Measurements from ENCODE around the gene CTNNA3.
A peak's percentile ranks its signal among the peaks of the same experiment; 100 is the strongest.

Gene CTNNA3

GRCh38 chr10:66228887-66229286 is 1467.1 kb downstream of the CTNNA3 start:
- no peak for DNase-seq (ENCODE audit: low read depth, low spot score)

- no peak for DNase-seq (ENCODE audit: low read depth, low spot score)
Observed at GRCh38 chr10:66223656-66224055, 1472.3 kb downstream of the CTNNA3 start.

GRCh38 chr10:66222462-66223046 is 1473.4 kb downstream of the CTNNA3 start:
- no peak for DNase-seq (ENCODE audit: low read depth, low spot score)

GRCh38 chr10:66218981-66219587 is 1476.9 kb downstream of the CTNNA3 start:
- no peak for DNase-seq (ENCODE audit: low read depth, low spot score)

GRCh38 chr10:66218289-66218688 is 1477.7 kb downstream of the CTNNA3 start:
- no peak for DNase-seq (ENCODE audit: low read depth, low spot score)

- no peak for DNase-seq (ENCODE audit: low read depth, low spot score)
Observed at GRCh38 chr10:66215920-66216319, 1480.1 kb downstream of the CTNNA3 start.

- no peak for DNase-seq (ENCODE audit: low read depth, low spot score)
Observed at GRCh38 chr10:66214721-66215404, 1481.1 kb downstream of the CTNNA3 start.

- no peak for DNase-seq (ENCODE audit: low read depth, low spot score)
Observed at GRCh38 chr10:66209025-66209424, 1487.0 kb downstream of the CTNNA3 start.

- no peak for DNase-seq (ENCODE audit: low read depth, low spot score)
Observed at GRCh38 chr10:66204838-66205237, 1491.2 kb downstream of the CTNNA3 start.

- no peak for DNase-seq (ENCODE audit: low read depth, low spot score)
Observed at GRCh38 chr10:66202101-66202500, 1493.9 kb downstream of the CTNNA3 start.

GRCh38 chr10:66192162-66192831 is 1503.7 kb downstream of the CTNNA3 start:
- no peak for DNase-seq (ENCODE audit: low read depth, low spot score)

- DNase-seq (ENCODE audit: low read depth, low spot score): no peak
Observed at GRCh38 chr10:66190413-66190812, 1505.6 kb downstream of the CTNNA3 start.

GRCh38 chr10:66189271-66189670 is 1506.7 kb downstream of the CTNNA3 start:
- DNase-seq (ENCODE audit: low read depth, low spot score): no peak

GRCh38 chr10:66187053-66187733 is 1508.8 kb downstream of the CTNNA3 start:
- no peak for DNase-seq (ENCODE audit: low read depth, low spot score)

- DNase-seq (ENCODE audit: low read depth, low spot score): no peak
Observed at GRCh38 chr10:66183028-66183427, 1513.0 kb downstream of the CTNNA3 start.

- DNase-seq (ENCODE audit: low read depth, low spot score): peak; percentile 55
Observed at GRCh38 chr10:66180581-66181318, 1515.2 kb downstream of the CTNNA3 start.

GRCh38 chr10:66180021-66180420 is 1516.0 kb downstream of the CTNNA3 start:
- DNase-seq (ENCODE audit: low read depth, low spot score): no peak

GRCh38 chr10:66176772-66177171 is 1519.2 kb downstream of the CTNNA3 start:
- DNase-seq (ENCODE audit: low read depth, low spot score): peak; percentile 20

GRCh38 chr10:66167816-66168215 is 1528.2 kb downstream of the CTNNA3 start:
- DNase-seq (ENCODE audit: low read depth, low spot score): no peak

GRCh38 chr10:66162560-66163143 is 1533.3 kb downstream of the CTNNA3 start:
- DNase-seq (ENCODE audit: low read depth, low spot score): no peak

- no peak for DNase-seq (ENCODE audit: low read depth, low spot score)
Observed at GRCh38 chr10:66151346-66151745, 1544.6 kb downstream of the CTNNA3 start.
